ENCODE data around the gene ZNF598. TPM values are rescaled to one million over a fixed set of nuclear protein-coding genes. Genes with fewer than 3 reads are reported as not detected.

Gene ZNF598
- total and polyA plus RNA-seq, 2 of the 13 experiments (the other 11 are each of a cell fraction or from before 2014, with no cell fraction given), result 13.5 to 14.2 TPM

DNA sequence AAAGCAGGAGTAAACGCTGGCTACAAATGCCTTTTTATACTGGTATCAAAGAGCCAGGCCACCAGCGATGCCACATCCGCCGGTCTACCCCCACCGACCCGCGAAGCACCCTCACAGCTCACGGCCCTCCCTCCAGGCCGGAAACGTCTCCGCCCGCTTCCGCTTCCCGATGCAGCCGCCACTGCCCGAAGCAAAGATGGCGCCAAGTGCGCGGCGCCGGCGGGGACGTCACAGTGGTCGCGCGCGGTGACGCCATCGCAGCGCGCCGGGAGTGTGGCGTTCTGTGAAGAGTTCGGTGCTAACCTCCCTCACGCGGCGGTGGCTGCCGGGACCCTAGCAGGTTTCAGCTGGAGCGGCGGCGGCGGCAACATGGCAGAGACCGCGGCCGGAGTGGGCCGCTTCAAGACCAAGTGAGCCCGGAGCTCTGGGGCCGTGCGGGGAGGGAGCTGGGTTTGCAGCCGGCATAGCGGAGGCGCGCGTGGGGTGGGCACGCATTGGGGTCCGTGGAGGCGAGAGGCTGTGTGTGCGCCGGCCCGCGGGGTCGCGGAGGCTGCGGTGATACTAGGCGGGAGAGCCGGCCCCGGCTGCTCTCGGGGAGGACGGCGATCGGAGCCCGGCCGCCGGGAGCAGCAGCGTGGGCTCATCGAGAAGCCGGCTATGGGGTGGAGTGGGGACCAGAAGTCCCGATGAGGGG is 37.7 kb downstream of the ZNF598 start, which contains the start of gene TBL3 (continued):
- TF ChIP-seq ZNF143 (CRISPR knock-in tag; IDR thresholded peaks at IDR 0.05), result peak; percentile 85
- TF ChIP-seq SNAPC2 (CRISPR knock-in tag; IDR thresholded peaks at IDR 0.05), result no peak
- TF ChIP-seq ZNF570 (CRISPR knock-in tag; IDR thresholded peaks at IDR 0.05; ENCODE audit: borderline replicate concordance), result no peak
- no peak; the same call in 1 of the 2 replicates for TF ChIP-seq RBAK (CRISPR knock-in tag; IDR thresholded peaks at IDR 0.05)
- 0 out of 2 replicates have a peak, but pooled peaks have one; percentile 75 for TF ChIP-seq ZNF343 (CRISPR knock-in tag; IDR thresholded peaks at IDR 0.05)
- TF ChIP-seq, protein P1, sequence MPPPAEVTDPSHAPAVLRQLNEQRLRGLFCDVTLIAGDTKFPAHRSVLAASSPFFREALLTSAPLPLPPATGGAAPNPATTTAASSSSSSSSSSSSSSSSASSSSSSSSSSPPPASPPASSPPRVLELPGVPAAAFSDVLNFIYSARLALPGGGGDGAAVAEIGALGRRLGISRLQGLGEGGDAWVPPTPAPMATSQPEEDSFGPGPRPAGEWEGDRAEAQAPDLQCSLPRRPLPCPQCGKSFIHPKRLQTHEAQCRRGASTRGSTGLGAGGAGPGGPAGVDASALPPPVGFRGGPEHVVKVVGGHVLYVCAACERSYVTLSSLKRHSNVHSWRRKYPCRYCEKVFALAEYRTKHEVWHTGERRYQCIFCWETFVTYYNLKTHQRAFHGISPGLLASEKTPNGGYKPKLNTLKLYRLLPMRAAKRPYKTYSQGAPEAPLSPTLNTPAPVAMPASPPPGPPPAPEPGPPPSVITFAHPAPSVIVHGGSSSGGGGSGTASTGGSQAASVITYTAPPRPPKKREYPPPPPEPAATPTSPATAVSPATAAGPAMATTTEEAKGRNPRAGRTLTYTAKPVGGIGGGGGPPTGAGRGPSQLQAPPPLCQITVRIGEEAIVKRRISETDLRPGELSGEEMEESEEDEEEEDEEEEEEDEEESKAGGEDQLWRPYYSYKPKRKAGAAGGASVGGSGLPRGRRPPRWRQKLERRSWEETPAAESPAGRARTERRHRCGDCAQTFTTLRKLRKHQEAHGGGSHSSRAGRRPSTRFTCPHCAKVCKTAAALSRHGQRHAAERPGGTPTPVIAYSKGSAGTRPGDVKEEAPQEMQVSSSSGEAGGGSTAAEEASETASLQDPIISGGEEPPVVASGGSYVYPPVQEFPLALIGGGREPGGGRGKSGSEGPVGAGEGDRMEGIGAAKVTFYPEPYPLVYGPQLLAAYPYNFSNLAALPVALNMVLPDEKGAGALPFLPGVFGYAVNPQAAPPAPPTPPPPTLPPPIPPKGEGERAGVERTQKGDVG (CRISPR knock-in tag; IDR thresholded peaks at IDR 0.05; ENCODE audit: borderline replicate concordance), result peak; percentile 66; the same call in 1 of the 2 replicates
- TF ChIP-seq, protein P2, sequence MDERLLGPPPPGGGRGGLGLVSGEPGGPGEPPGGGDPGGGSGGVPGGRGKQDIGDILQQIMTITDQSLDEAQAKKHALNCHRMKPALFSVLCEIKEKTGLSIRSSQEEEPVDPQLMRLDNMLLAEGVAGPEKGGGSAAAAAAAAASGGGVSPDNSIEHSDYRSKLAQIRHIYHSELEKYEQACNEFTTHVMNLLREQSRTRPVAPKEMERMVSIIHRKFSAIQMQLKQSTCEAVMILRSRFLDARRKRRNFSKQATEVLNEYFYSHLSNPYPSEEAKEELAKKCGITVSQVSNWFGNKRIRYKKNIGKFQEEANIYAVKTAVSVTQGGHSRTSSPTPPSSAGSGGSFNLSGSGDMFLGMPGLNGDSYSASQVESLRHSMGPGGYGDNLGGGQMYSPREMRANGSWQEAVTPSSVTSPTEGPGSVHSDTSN (CRISPR knock-in tag; IDR thresholded peaks at IDR 0.05), result no peak; the same call in 1 of the 2 replicates
- peak; percentile 82; the same call in 1 of the 2 replicates for TF ChIP-seq NFKB2 (CRISPR knock-in tag; IDR thresholded peaks at IDR 0.05; ENCODE audit: borderline replicate concordance)
- TF ChIP-seq RFXANK (CRISPR knock-in tag; IDR thresholded peaks at IDR 0.05), result peak; percentile 56; the same call in 1 of the 2 replicates
- 0 out of 2 replicates have a peak, but pooled peaks have one; percentile 21 for TF ChIP-seq HMG20A (CRISPR knock-in tag; IDR thresholded peaks at IDR 0.05; ENCODE audit: borderline replicate concordance)
- TF ChIP-seq CBX2 (IDR thresholded peaks at IDR 0.05; ENCODE audit: low read depth, low read length), result no peak
- no peak; the same call in 1 of the 2 replicates for TF ChIP-seq CBX2 (CRISPR knock-in tag; IDR thresholded peaks at IDR 0.05; ENCODE audit: low read depth)
- peak; percentile 56; the same call in 1 of the 2 replicates for TF ChIP-seq ZNF138 (CRISPR knock-in tag; IDR thresholded peaks at IDR 0.05; ENCODE audit: low read depth)
- no peak; the same call in 1 of the 2 replicates for TF ChIP-seq ADNP (CRISPR knock-in tag; IDR thresholded peaks at IDR 0.05)
- TF ChIP-seq FIP1L1 (IDR thresholded peaks at IDR 0.05; ENCODE audit: borderline replicate concordance, insufficient read depth, low read depth, low read length), result no peak
- no peak; the same call in 1 of the 2 replicates for TF ChIP-seq ZNF619 (CRISPR knock-in tag; IDR thresholded peaks at IDR 0.05)
- TF ChIP-seq MAFF (IDR thresholded peaks at IDR 0.05; ENCODE audit: low read depth, low read length), result no peak
- no peak for TF ChIP-seq ZNF773 (CRISPR knock-in tag; IDR thresholded peaks at IDR 0.05; ENCODE audit: borderline replicate concordance)
- TF ChIP-seq BRCA1 (CRISPR knock-in tag; IDR thresholded peaks at IDR 0.05), result 0 out of 2 replicates have a peak, but pooled peaks have one; percentile 56
- peak; percentile 61 for TF ChIP-seq IKZF4 (CRISPR knock-in tag; IDR thresholded peaks at IDR 0.05; ENCODE audit: borderline replicate concordance, low read depth, not compliant biosample characterization)
- TF ChIP-seq ZNF264 (CRISPR knock-in tag; IDR thresholded peaks at IDR 0.05), result 0 out of 2 replicates have a peak, but pooled peaks have one; percentile 47
- no peak for TF ChIP-seq ZNF10 (CRISPR knock-in tag; IDR thresholded peaks at IDR 0.05; ENCODE audit: borderline replicate concordance, low read depth)
- TF ChIP-seq, protein P3, sequence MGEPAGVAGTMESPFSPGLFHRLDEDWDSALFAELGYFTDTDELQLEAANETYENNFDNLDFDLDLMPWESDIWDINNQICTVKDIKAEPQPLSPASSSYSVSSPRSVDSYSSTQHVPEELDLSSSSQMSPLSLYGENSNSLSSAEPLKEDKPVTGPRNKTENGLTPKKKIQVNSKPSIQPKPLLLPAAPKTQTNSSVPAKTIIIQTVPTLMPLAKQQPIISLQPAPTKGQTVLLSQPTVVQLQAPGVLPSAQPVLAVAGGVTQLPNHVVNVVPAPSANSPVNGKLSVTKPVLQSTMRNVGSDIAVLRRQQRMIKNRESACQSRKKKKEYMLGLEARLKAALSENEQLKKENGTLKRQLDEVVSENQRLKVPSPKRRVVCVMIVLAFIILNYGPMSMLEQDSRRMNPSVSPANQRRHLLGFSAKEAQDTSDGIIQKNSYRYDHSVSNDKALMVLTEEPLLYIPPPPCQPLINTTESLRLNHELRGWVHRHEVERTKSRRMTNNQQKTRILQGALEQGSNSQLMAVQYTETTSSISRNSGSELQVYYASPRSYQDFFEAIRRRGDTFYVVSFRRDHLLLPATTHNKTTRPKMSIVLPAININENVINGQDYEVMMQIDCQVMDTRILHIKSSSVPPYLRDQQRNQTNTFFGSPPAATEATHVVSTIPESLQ (CRISPR knock-in tag; conservative IDR thresholded peaks at IDR 0.05), result 0 out of 2 replicates have a peak, but pooled peaks have one; percentile 77
- TF ChIP-seq KMT2A (CRISPR knock-in tag; IDR thresholded peaks at IDR 0.05), result peak; percentile 95

Measured in HepG2 (cell line).